HG02840 (cell line): ENCODE results near the gene SFTA2.
"Not testable (repeated sequence)": the region's sequence is repeated elsewhere in the genome, so short reads cannot be mapped to it uniquely, and the experiment has no call there.

Experiments used
- ATAC-seq: cut with Tn5 transposase; IDR thresholded peaks from one replicate; pipeline ENCODE4 v1.9.1; 2021; ENCODE audit warnings: mild to moderate bottlenecking, moderate library complexity, moderate number of reproducible peaks; ENCODE audit not compliant: unreplicated experiment, low FRiP score

The SFTA2 gene

DNA sequence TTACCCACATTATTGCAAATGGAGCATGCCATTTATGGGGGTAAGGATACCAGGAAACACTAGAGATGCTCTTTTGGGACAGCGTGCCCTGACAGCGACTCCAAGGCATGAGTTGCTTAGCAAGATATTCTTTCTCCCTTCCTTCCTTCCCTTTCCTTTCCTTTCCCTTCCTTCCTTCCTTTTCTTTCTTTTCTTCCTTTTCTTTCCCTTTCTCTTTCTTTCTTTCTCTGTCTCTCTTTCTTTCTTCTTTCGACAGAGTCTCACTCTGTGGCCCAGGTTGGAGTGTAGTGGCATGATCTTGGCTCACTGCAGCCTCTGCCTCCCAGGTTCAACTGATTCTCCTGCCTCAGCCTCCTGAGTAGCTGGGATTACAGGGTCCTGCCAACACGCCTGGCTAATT is 12.1 kb upstream of the SFTA2 start:
- ATAC-seq = no peak

GRCh38 chr6:30942338-30943060 is 10.5 kb upstream of the SFTA2 start:
- no peak for ATAC-seq

GRCh38 chr6:30940361-30940986 is 8.5 kb upstream of the SFTA2 start, which contains the start of gene MUCL3:
Gene MUCL3 (plus strand): TSS chr6:30940973. CDS start chr6:30941000, 27 bp downstream.
- ATAC-seq = no peak

DNA sequence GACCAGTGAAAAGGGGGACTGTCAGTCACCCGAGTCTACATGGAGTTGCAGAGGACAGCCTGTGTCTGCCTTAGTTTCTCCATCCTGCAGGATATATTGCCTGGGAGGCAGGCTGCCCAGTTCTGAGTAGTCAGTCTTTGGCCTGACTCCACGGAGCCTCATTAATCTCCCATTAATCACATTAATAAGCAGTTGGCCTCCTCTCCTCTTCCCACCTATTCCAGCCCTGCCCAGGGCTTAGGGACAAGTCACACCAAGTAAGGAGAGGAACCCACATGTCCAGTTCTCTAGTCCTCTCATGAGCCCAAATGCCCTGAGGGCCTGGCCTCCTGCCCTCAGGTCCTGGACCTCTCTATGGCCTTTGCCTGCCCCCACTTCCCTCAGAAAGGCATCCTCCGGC is 7.5 kb upstream of the SFTA2 start:
- ATAC-seq = no peak

GRCh38 chr6:30938730-30939129 is 6.8 kb upstream of the SFTA2 start:
- no peak for ATAC-seq

DNA sequence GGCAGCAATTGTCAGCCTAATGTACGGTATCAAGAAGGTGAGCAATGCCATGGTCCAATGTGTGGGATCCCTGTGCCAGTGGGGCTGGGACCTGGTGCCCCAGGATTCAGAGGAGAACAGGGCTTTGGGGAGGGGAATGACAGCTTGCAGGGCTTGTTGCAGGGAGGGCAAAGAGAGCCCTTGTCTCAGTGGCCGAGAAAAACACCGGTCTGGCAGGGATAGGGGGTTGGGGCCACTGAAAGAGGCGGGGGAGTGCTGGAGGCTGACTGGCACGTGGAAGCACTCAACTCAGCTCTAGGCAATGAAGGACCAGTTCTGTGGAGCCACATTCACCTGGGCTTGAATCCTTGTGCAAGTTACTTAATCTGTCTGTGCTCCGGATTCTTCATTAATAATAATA is 5.3 kb upstream of the SFTA2 start:
- no peak for ATAC-seq

GRCh38 chr6:30935018-30935417 is 3.0 kb upstream of the SFTA2 start:
- ATAC-seq = no peak

- ATAC-seq = no peak
Observed at GRCh38 chr6:30932665-30933365, 845 bp upstream of the SFTA2 start.

DNA sequence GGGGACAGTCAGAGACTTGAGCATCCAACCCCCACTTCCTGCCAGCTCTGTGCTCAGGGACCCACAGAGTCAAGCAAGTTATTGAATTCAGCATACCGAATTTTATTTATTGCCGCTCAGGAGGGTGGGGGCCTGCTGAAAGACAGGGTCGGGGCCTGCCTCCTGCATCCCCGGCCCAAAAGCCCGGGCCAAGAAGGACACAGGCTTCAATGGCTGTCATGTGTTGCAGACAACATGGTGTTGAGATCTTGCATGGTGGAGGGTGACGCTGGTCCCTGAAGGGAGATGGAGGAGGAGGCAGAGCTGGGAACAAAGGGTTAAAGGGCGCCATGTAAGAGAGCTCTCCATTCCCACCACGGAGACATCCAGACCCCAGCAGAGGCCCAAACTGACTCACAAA is 698 bp downstream of the SFTA2 start:
- ATAC-seq = no peak

DNA sequence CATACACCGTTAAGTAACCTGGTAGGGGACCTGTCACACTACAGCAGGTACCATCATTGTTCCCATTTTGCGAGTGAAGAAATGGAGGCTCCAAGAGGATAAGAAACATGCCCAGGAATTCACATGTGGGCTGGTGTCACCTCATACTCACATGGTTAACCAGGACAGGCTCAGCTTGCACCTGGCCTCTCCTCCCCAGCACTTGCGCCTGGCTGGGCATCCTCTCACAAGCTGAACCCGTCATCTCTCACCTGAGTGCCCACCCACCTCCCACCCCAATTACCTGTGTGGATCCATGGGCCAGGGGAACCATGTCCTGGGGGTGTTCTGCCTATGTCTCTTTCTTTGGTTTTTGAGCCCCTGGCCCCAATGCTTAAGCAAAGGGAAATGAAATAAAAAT is 1.5 kb downstream of the SFTA2 start:
- ATAC-seq = no peak

DNA sequence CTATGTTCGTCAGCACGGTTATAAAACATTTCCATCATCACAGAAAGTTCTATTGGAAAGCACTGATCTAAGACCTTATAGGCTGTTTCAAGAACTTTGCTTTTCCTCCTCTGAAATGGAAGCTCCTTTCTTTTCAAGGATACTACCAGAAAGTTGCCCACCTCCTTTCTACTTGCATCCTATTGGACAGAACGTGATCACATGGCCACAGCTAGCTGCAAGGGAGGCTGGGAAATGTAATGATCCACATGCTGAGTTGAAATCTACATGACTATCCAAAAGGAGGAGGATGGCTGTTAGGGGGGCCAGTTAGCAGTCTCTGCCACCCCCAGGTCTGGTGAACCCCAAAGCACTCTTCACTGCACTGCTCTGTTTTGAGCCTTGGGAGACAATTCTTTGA is 3.3 kb downstream of the SFTA2 start:
- ATAC-seq = no peak

GRCh38 chr6:30927080-30927479 is 4.9 kb downstream of the SFTA2 start:
- ATAC-seq = not testable (repeated sequence)

GRCh38 chr6:30926644-30927043 is 5.3 kb downstream of the SFTA2 start:
- ATAC-seq = no peak

DNA sequence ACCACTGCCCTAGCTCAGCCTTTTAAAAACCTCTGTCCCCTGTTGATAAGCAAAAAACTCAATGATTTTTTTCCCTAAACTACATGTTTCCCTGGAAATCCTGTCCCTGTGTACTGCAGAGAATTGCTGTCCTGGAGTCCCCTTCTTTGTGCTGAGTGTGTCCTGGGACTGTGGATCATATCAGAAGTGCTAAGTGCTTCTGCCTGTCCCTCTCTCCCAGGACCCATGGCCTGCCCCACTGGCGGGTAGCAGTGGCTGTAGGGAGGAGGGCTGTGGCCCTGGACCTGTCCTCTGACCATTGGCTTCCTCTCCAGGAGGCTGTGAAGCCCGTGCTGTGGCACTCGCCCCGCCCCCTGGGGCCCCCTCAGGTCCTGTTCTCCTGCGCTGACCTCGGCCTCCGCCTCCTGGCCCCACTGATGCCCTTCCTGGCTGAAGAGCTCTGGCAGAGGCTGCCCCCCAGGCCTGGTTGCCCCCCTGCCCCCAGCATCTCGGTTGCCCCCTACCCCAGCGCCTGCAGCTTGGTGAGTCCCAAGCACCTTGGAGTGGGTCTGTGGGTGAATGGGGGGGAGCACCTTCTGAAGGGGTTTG is 7.8 kb downstream of the SFTA2 start:
- not testable (repeated sequence) for ATAC-seq

GRCh38 chr6:30922447-30922852 is 9.5 kb downstream of the SFTA2 start:
- ATAC-seq = no peak

GRCh38 chr6:30918670-30919069 is 13.3 kb downstream of the SFTA2 start:
- ATAC-seq = no peak

GRCh38 chr6:30917487-30917886 is 14.5 kb downstream of the SFTA2 start:
- ATAC-seq = no peak

DNA sequence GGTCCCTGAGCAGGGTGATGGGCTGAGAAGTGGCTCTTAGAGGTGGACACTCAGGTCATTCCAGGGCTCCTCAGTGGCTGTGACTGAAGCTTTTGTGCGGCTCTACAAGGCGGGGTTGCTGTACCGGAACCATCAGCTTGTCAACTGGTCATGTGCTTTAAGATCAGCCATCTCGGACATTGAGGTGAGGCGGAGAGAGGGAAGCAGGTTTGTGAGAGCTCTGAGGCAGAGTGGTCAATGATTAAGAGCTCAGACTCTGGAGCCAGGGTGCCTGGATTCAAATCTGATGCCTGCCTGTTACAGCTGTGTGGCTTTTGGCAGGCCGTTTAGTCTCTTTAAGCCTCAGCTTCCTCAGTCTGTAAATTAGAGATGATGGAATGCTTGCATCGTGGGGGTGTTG is 14.9 kb downstream of the SFTA2 start:
- ATAC-seq = no peak

- ATAC-seq = no peak
Observed at GRCh38 chr6:30915591-30915946, 16.4 kb downstream of the SFTA2 start.

- no peak for ATAC-seq
Observed at GRCh38 chr6:30914854-30915590, 16.9 kb downstream of the SFTA2 start.
